Hematopoietic multipotent progenitor cell treated with erythropoietin and hydrocortisone succinate and interleukin-3 and kit ligand, for 4 days (in vitro differentiated cells): ENCODE results near the gene CD300LF.

Source experiments
- DNase-seq: peaks from one replicate; pipeline ENCODE4 v3.0.0-alpha.2; 2015

The CD300LF gene

GRCh38 chr17:74729368-74729767, 16.6 kb upstream of the CD300LF start:
- no peak for DNase-seq

- no peak for DNase-seq
Observed at GRCh38 chr17:74728702-74729075, 16.0 kb upstream of the CD300LF start.

GRCh38 chr17:74728033-74728701, 15.4 kb upstream of the CD300LF start:
- no peak for DNase-seq

GRCh38 chr17:74725111-74725510, 12.4 kb upstream of the CD300LF start:
- no peak for DNase-seq

- no peak for DNase-seq
Observed at GRCh38 chr17:74723891-74724290, 11.2 kb upstream of the CD300LF start.

- DNase-seq = no peak
Observed at GRCh38 chr17:74722782-74723181, 10.1 kb upstream of the CD300LF start.

- DNase-seq = no peak
Observed at GRCh38 chr17:74720506-74720905, 7.8 kb upstream of the CD300LF start.

- peak; percentile 64 for DNase-seq
Observed at GRCh38 chr17:74715144-74715543, 2.4 kb upstream of the CD300LF start.

- peak; percentile 60 for DNase-seq
Observed at GRCh38 chr17:74713171-74713755, 540 bp upstream of the CD300LF start.

GRCh38 chr17:74712301-74712700, 422 bp downstream of the CD300LF start:
- DNase-seq = no peak

GRCh38 chr17:74711058-74711824, 1.5 kb downstream of the CD300LF start:
- DNase-seq = no peak

- DNase-seq = no peak
Observed at GRCh38 chr17:74704544-74704943, 8.2 kb downstream of the CD300LF start.

GRCh38 chr17:74703311-74703710, 9.4 kb downstream of the CD300LF start:
- DNase-seq = no peak

GRCh38 chr17:74702116-74702871, 10.4 kb downstream of the CD300LF start:
- no peak for DNase-seq

GRCh38 chr17:74699236-74699635, 13.5 kb downstream of the CD300LF start:
- DNase-seq = no peak

- no peak for DNase-seq
Observed at GRCh38 chr17:74698069-74698468, 14.7 kb downstream of the CD300LF start.

- DNase-seq = no peak
Observed at GRCh38 chr17:74697515-74697914, 15.2 kb downstream of the CD300LF start.

- no peak for DNase-seq
Observed at GRCh38 chr17:74695629-74696028, 17.1 kb downstream of the CD300LF start.

GRCh38 chr17:74694081-74694480, 18.6 kb downstream of the CD300LF start:
- no peak for DNase-seq

- DNase-seq = no peak
Observed at GRCh38 chr17:74691151-74691550, 21.6 kb downstream of the CD300LF start.

- peak; percentile 90 for DNase-seq
Observed at GRCh38 chr17:74690409-74690825, 22.3 kb downstream of the CD300LF start.

GRCh38 chr17:74687886-74688285, 24.8 kb downstream of the CD300LF start:
- no peak for DNase-seq

- peak; percentile 83 for DNase-seq
Observed at GRCh38 chr17:74686761-74687160, 26.0 kb downstream of the CD300LF start.
